Measurements from ENCODE around the gene RPA3.

RPA3 gene

DNA sequence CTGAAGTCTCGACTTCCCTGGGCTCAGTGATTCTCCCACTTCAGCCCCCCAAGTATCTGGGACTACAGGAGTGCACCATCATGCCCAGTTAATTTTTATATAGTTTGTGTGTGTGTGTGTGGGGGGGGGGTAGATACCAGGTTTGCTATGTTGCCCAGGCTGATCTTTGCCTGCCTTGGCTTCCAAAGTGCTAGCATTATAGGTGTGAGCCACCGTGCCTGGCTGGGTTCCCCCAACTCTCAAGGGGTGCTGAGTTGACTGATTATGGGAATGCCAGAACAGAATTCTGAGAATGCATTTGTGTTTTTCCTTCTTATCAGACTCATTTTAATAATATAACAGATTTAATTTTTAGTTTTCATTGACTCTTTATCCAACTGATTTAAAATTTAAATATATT, 19.5 kb downstream of the RPA3 start:
- no peaks in the 10 kb centered on the region for H3K27me3 ChIP-seq (ENCODE audit: insufficient read depth, low read length)
- H3K27ac ChIP-seq (ENCODE audit: low read depth, low read length, poor library complexity, severe bottlenecking) = no peak overlapping the region
- no peaks in the 10 kb centered on the region for H4K20me1 ChIP-seq (ENCODE audit: insufficient read depth, low read length)
- no peaks in the 10 kb centered on the region for H3K9me3 ChIP-seq (ENCODE audit: low read length)
- no peak overlapping the region for H3K4me3 ChIP-seq (ENCODE audit: low read depth, low read length, poor library complexity, severe bottlenecking)
- H3K4me1 ChIP-seq (ENCODE audit: insufficient read depth, low read length, severe bottlenecking) = peaks cover 29% of the 10 kb centered on the region
- no peaks in the 10 kb centered on the region for H3K79me2 ChIP-seq (ENCODE audit: insufficient read depth, low read length)
- H3K4me2 ChIP-seq (ENCODE audit: low read length) = no peak overlapping the region
- H3K36me3 ChIP-seq (ENCODE audit: insufficient read depth, low read length) = no peaks in the 10 kb centered on the region; the same call in 1 of the 2 replicates
- TF ChIP-seq, protein P1, sequence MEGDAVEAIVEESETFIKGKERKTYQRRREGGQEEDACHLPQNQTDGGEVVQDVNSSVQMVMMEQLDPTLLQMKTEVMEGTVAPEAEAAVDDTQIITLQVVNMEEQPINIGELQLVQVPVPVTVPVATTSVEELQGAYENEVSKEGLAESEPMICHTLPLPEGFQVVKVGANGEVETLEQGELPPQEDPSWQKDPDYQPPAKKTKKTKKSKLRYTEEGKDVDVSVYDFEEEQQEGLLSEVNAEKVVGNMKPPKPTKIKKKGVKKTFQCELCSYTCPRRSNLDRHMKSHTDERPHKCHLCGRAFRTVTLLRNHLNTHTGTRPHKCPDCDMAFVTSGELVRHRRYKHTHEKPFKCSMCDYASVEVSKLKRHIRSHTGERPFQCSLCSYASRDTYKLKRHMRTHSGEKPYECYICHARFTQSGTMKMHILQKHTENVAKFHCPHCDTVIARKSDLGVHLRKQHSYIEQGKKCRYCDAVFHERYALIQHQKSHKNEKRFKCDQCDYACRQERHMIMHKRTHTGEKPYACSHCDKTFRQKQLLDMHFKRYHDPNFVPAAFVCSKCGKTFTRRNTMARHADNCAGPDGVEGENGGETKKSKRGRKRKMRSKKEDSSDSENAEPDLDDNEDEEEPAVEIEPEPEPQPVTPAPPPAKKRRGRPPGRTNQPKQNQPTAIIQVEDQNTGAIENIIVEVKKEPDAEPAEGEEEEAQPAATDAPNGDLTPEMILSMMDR (IDR thresholded peaks at IDR 0.05; ENCODE audit: low read length) = no peak
- no peak for TF ChIP-seq EZH2 (IDR thresholded peaks at IDR 0.05; ENCODE audit: borderline replicate concordance, low read length)
- H3F3A ChIP-seq (ENCODE audit: insufficient read depth, low read length) = no peaks in the 10 kb centered on the region
- no peak overlapping the region for H2AFZ ChIP-seq (ENCODE audit: low read length)
- H3K9me2 ChIP-seq (ENCODE audit: low read depth, low read length) = no peaks in the 10 kb centered on the region
- H3K9ac ChIP-seq (ENCODE audit: low read length) = no peak overlapping the region

DNA sequence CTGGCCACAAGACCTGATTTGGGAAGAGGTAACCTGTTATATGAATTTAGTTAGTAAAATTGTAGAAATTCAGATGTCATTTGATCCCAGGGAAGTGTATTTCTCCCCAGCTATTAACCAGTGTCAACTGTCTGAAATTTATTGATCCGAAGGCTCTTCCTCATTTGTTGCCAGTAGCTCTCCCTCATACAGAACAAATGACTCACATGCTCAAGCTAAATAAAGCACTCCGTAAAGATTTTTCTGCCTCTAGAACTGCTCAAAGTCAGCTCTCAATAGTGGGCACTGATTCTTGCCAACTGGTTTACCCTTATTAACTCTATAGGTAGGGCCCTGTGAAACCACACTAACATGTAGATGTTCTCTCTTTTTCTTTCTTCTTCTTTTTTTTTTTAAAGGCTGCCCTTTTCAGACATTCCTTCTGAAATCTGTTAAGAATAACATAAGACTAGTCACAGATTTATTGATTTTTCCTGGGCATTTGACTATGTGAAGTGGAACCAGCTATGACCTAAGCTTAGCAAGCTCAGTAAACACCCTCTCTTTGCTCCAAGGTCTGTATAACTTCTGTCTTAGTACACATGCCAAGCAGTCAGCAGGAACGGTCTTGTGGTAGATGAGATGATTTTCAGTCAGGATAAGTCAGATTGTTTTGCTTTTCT, 21.8 kb downstream of the RPA3 start:
- no peaks in the 10 kb centered on the region for H3K9me3 ChIP-seq (ENCODE audit: low read length)
- no peak overlapping the region for H3K4me3 ChIP-seq (ENCODE audit: low read depth, low read length, poor library complexity, severe bottlenecking)
- H3F3A ChIP-seq (ENCODE audit: insufficient read depth, low read length) = no peaks in the 10 kb centered on the region
- peaks cover 26% of the 10 kb centered on the region for H3K4me1 ChIP-seq (ENCODE audit: insufficient read depth, low read length, severe bottlenecking)
- TF ChIP-seq EZH2 (IDR thresholded peaks at IDR 0.05; ENCODE audit: borderline replicate concordance, low read length) = no peak
- TF ChIP-seq, protein P1 (IDR thresholded peaks at IDR 0.05; ENCODE audit: low read length) = no peak
- no peaks in the 10 kb centered on the region for H3K27me3 ChIP-seq (ENCODE audit: insufficient read depth, low read length)
- no peak overlapping the region for H3K4me2 ChIP-seq (ENCODE audit: low read length)
- H4K20me1 ChIP-seq (ENCODE audit: insufficient read depth, low read length) = no peaks in the 10 kb centered on the region
- H3K79me2 ChIP-seq (ENCODE audit: insufficient read depth, low read length) = no peaks in the 10 kb centered on the region
- no peak overlapping the region for H2AFZ ChIP-seq (ENCODE audit: low read length)
- H3K36me3 ChIP-seq (ENCODE audit: insufficient read depth, low read length) = no peaks in the 10 kb centered on the region; the same call in 1 of the 2 replicates
- no peaks in the 10 kb centered on the region for H3K9me2 ChIP-seq (ENCODE audit: low read depth, low read length)
- H3K9ac ChIP-seq (ENCODE audit: low read length) = no peak overlapping the region
- no peak overlapping the region for H3K27ac ChIP-seq (ENCODE audit: low read depth, low read length, poor library complexity, severe bottlenecking)

DNA sequence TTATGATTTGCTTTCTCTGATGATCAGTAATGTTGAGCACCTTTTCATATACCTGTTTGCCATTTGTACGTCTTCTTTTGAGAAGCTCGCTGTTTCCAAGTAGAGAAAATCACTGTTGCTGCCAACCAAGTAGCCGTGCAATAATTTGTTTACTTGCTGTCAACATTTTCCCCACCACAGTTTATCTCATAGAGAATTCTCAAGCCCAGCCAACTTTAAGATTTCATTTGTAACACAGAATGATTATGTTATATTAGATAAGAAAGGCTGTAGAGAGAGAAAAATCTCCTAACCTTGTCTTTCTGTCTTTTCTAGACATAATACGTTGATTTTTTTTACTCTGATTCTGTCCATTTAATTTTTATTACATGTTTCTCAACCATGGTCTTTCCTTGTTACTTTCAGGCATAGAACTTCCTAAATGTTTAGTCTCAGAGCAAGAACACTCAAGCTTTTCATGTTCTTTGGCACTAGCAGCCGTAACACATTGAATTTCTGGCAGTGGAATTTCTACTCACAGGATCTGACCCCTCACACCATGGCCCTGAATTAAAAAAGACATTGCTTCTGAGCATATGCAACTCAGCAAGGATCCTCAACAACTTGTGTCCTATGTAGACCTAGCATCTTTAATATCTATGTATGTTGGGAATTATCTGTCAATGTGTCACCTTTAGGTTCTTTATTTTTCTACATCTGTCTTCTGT, 23.1 kb downstream of the RPA3 start:
- H3K27ac ChIP-seq (ENCODE audit: low read depth, low read length, poor library complexity, severe bottlenecking) = no peak overlapping the region
- no peaks in the 10 kb centered on the region; the same call in 1 of the 2 replicates for H3K9me2 ChIP-seq (ENCODE audit: low read depth, low read length)
- no peaks in the 10 kb centered on the region for H3K27me3 ChIP-seq (ENCODE audit: insufficient read depth, low read length)
- H3K4me3 ChIP-seq (ENCODE audit: low read depth, low read length, poor library complexity, severe bottlenecking) = no peak overlapping the region
- H4K20me1 ChIP-seq (ENCODE audit: insufficient read depth, low read length) = no peaks in the 10 kb centered on the region
- TF ChIP-seq EZH2 (IDR thresholded peaks at IDR 0.05; ENCODE audit: borderline replicate concordance, low read length) = no peak
- TF ChIP-seq, protein P1 (IDR thresholded peaks at IDR 0.05; ENCODE audit: low read length) = no peak
- peaks cover 18% of the 10 kb centered on the region for H3K4me1 ChIP-seq (ENCODE audit: insufficient read depth, low read length, severe bottlenecking)
- H3K36me3 ChIP-seq (ENCODE audit: insufficient read depth, low read length) = no peaks in the 10 kb centered on the region; the same call in 1 of the 2 replicates
- no peaks in the 10 kb centered on the region for H3K9me3 ChIP-seq (ENCODE audit: low read length)
- no peaks in the 10 kb centered on the region for H3K79me2 ChIP-seq (ENCODE audit: insufficient read depth, low read length)
- H3K4me2 ChIP-seq (ENCODE audit: low read length) = no peak overlapping the region
- H2AFZ ChIP-seq (ENCODE audit: low read length) = no peak overlapping the region
- no peaks in the 10 kb centered on the region for H3F3A ChIP-seq (ENCODE audit: insufficient read depth, low read length)
- H3K9ac ChIP-seq (ENCODE audit: low read length) = no peak overlapping the region

Measured in OCI-LY1 (cell line).